Uterus (tissue), 2 donors: ENCODE results near the gene ERG.

Experiments
- POLR2A ChIP-seq, 2 donors: fragments of 450-650 bp; IDR thresholded peaks; one replicate each; pipeline ENCODE4 v1.6.1; 2016; ENCODE audit warnings: antibody characterized with exemption in 2 of 2, mild to moderate bottlenecking in 1 of 2, moderate library complexity in 1 of 2
- TF ChIP-seq, protein P1 (sequence below), 4 experiments: fragments of 200-600 bp in 2 of 4; fragments of 450-650 bp in 2 of 4; sonication (generic) in 2 of 4; IDR thresholded peaks; one replicate each; pipeline ENCODE4 v1.5.1; 2016 to 2019; ENCODE audit warnings: antibody characterized with exemption in 4 of 4, mild to moderate bottlenecking in 2 of 4, moderate library complexity in 1 of 4

- TF ChIP-seq, protein P1, sequence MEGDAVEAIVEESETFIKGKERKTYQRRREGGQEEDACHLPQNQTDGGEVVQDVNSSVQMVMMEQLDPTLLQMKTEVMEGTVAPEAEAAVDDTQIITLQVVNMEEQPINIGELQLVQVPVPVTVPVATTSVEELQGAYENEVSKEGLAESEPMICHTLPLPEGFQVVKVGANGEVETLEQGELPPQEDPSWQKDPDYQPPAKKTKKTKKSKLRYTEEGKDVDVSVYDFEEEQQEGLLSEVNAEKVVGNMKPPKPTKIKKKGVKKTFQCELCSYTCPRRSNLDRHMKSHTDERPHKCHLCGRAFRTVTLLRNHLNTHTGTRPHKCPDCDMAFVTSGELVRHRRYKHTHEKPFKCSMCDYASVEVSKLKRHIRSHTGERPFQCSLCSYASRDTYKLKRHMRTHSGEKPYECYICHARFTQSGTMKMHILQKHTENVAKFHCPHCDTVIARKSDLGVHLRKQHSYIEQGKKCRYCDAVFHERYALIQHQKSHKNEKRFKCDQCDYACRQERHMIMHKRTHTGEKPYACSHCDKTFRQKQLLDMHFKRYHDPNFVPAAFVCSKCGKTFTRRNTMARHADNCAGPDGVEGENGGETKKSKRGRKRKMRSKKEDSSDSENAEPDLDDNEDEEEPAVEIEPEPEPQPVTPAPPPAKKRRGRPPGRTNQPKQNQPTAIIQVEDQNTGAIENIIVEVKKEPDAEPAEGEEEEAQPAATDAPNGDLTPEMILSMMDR (IDR thresholded peaks at IDR 0.05): no peak
- no peak for TF ChIP-seq POLR2A (IDR thresholded peaks at IDR 0.05)
Measured at GRCh38 chr21:38477226-38477625, 21.1 kb downstream of the ERG start.
